HCT116 (cell line): Measurements from ENCODE around the gene BTBD9. TPM values are rescaled to one million over a fixed set of nuclear protein-coding genes. Genes with fewer than 3 reads are reported as not detected.

Experiments used
- ATAC-seq: fragments of 200-7000 bp; cut with Tn5 transposase; 2 replicates; pipeline ENCODE4 v1.9.1; 2020; ENCODE audit warnings: mild to moderate bottlenecking, moderate library complexity
- BruUV-seq: library from RNA; stranded (reverse); fragments of 400-500 nt; replicated peaks from 2 replicates; lab custom pipeline; 2021; lab: Mats Ljungman, UMichigan
- CTCF ChIA-PET: fragments of 300-600 bp; sonication (Branson Sonifier 250); formaldehyde crosslinking; loops from one replicate; lab custom pipeline; 2021; ENCODE audit warnings: antibody characterized with exemption; lab: Charles Lee
- POLR2A ChIA-PET: fragments of 300-600, 350-600 bp; sonication (Branson Sonifier 250); formaldehyde crosslinking; loops from one replicate; lab custom pipeline; 2021; ENCODE audit warnings: antibody characterized with exemption; lab: Charles Lee
- RAD21 ChIA-PET, 2 experiments: fragments of 300-600 bp; sonication (Branson Sonifier 250); formaldehyde crosslinking; loops; one replicate each; lab custom pipeline; 2023; ENCODE audit warnings: low total read pairs in 2 of 2; ENCODE audit not compliant: uncharacterized antibody in 2 of 2, unreplicated experiment in 2 of 2, low non-redundant PET in 1 of 2; lab: Charles Lee
- DNase-seq: peaks from one replicate; pipeline ENCODE4 v3.0.0-alpha.2; 2010; ENCODE audit warnings: low read depth, low spot score
- H2AFZ ChIP-seq: fragments of 200-600 bp; shearing (Covaris generic), sonication (generic); 2 replicates; pipeline ENCODE4 v1.6.1; 2017; ENCODE audit warnings: low read depth, mixed run types, mixed read lengths, antibody characterized with exemption, low read length; ENCODE audit not compliant: poor library complexity, severe bottlenecking
- H3K27ac ChIP-seq: 2 replicates; pipeline ENCODE4 v1.5.1; 2012; ENCODE audit warnings: low read depth, low read length
- H3K27me3 ChIP-seq: fragments of 200-600 bp; sonication (generic); 2 replicates; pipeline ENCODE4 v1.6.1; 2016; ENCODE audit warnings: mixed run types, low read length, mixed read lengths; ENCODE audit not compliant: insufficient read depth
- H3K36me3 ChIP-seq, 2 experiments: fragments of 200-500 bp in 1 of 2; fragments of 200-600 bp in 1 of 2; sonication (Bioruptor generic) in 1 of 2; sonication (generic) in 1 of 2; 2 replicates each; pipeline versions ENCODE4 v1.5.1 to v1.6.1; 2014 to 2016; ENCODE audit warnings: low read length in 2 of 2, inconsistent platforms in 1 of 2, mixed read lengths in 1 of 2, mixed run types in 1 of 2; ENCODE audit not compliant: insufficient read depth in 2 of 2, control insufficient read depth in 1 of 2
- H3K4me1 ChIP-seq, 2 experiments: fragments of 200-600 bp in 1 of 2; sonication (generic) in 1 of 2; 2 replicates each; pipeline versions ENCODE4 v1.5.1 to v1.6.1; 2012 to 2017; ENCODE audit warnings: low read length in 2 of 2, inconsistent platforms in 1 of 2, mild to moderate bottlenecking in 1 of 2, mixed read lengths in 1 of 2, mixed run types in 1 of 2, moderate library complexity in 1 of 2; ENCODE audit not compliant: insufficient read depth in 2 of 2, control insufficient read depth in 1 of 2
- H3K4me2 ChIP-seq: fragments of 200-600 bp; sonication (generic); 2 replicates; pipeline ENCODE4 v1.6.1; 2017; ENCODE audit warnings: mixed run types, low read length, mixed read lengths
- H3K4me3 ChIP-seq, 2 experiments: fragments of 200-600 bp in 1 of 2; sonication (generic) in 1 of 2; replicated peaks in 1 of 2; 2 replicates each; pipeline ENCODE4 v1.5.1; 2011 to 2016; ENCODE audit warnings: low read length in 2 of 2, control low read depth in 1 of 2, low read depth in 1 of 2, mild to moderate bottlenecking in 1 of 2, mixed read lengths in 1 of 2, mixed run types in 1 of 2
- H3K79me2 ChIP-seq: fragments of 200-600 bp; sonication (generic); 2 replicates; pipeline ENCODE4 v1.6.1; 2017; ENCODE audit warnings: mild to moderate bottlenecking, mixed run types, low read length, moderate library complexity, mixed read lengths; ENCODE audit not compliant: insufficient read depth
- H3K9ac ChIP-seq: fragments of 200-600 bp; sonication (generic); 2 replicates; pipeline ENCODE4 v1.6.1; 2016; ENCODE audit warnings: low read length, mixed read lengths
- H3K9me2 ChIP-seq: fragments of 200-600 bp; sonication (generic), shearing (Covaris generic); 2 replicates; pipeline ENCODE4 v1.6.1; 2017; ENCODE audit warnings: mixed run types, mild to moderate bottlenecking, moderate library complexity; ENCODE audit not compliant: insufficient read depth
- H3K9me3 ChIP-seq, 2 experiments: fragments of 200-500 bp in 1 of 2; fragments of 200-600 bp in 1 of 2; sonication (Bioruptor generic) in 1 of 2; sonication (generic) in 1 of 2; 2 replicates each; pipeline ENCODE4 v1.6.1; 2014 to 2017; ENCODE audit warnings: low read length in 2 of 2, mixed read lengths in 2 of 2, inconsistent platforms in 1 of 2, low read depth in 1 of 2, mild to moderate bottlenecking in 1 of 2, mixed run types in 1 of 2, moderate library complexity in 1 of 2; ENCODE audit not compliant: control insufficient read depth in 1 of 2, insufficient read depth in 1 of 2
- H4K20me1 ChIP-seq: fragments of 200-600 bp; sonication (generic), shearing (Covaris generic); 2 replicates; pipeline ENCODE4 v1.6.1; 2017; ENCODE audit warnings: mixed run types, mild to moderate bottlenecking, moderate library complexity; ENCODE audit not compliant: insufficient read depth
- ATF3 ChIP-seq: IDR thresholded peaks from 2 replicates; pipeline ENCODE4 v1.6.1; 2012
- CEBPB ChIP-seq: IDR thresholded peaks from 2 replicates; pipeline ENCODE4 v1.6.1; 2012; ENCODE audit warnings: low read depth
- EGR1 ChIP-seq: IDR thresholded peaks from 2 replicates; pipeline ENCODE4 v1.6.1; 2012; ENCODE audit warnings: low read depth
- ELF1 ChIP-seq: IDR thresholded peaks from 2 replicates; pipeline ENCODE4 v1.6.1; 2012; ENCODE audit warnings: low read depth, borderline replicate concordance
- EZH2 ChIP-seq: fragments of 200-600 bp; sonication (generic); IDR thresholded peaks from 2 replicates; pipeline ENCODE4 v1.6.1; 2017; ENCODE audit warnings: antibody characterized with exemption, mixed run types
- FOSL1 ChIP-seq: IDR thresholded peaks from 2 replicates; pipeline ENCODE4 v1.6.1; 2012; ENCODE audit warnings: low read depth
- POLR2AphosphoS5 ChIP-seq: IDR thresholded peaks from 2 replicates; pipeline ENCODE4 v1.6.1; 2011; ENCODE audit warnings: mild to moderate bottlenecking, low read depth, low read length, moderate library complexity
- RAD21 ChIP-seq: IDR thresholded peaks from 2 replicates; pipeline ENCODE4 v1.6.1; 2012; ENCODE audit warnings: low read depth, mild to moderate bottlenecking
- SIN3A ChIP-seq: IDR thresholded peaks from 2 replicates; pipeline ENCODE4 v1.6.1; 2012; ENCODE audit warnings: low read depth
- SRF ChIP-seq: IDR thresholded peaks from 2 replicates; pipeline ENCODE4 v1.6.1; 2012; ENCODE audit warnings: low read depth
- YY1 ChIP-seq: IDR thresholded peaks from 2 replicates; pipeline ENCODE4 v1.6.1; 2011; ENCODE audit warnings: low read length, low read depth, moderate library complexity, mild to moderate bottlenecking; ENCODE audit not compliant: insufficient replicate concordance; ENCODE audit errors: extremely low read depth
- ZBTB33 ChIP-seq: IDR thresholded peaks from 2 replicates; pipeline ENCODE4 v1.6.1; 2011; ENCODE audit warnings: mild to moderate bottlenecking, low read length, moderate library complexity; ENCODE audit not compliant: insufficient replicate concordance; ENCODE audit errors: extremely low read depth
- ZNF274 ChIP-seq: fragments of 200-500 bp; sonication (Bioruptor generic); IDR thresholded peaks from 2 replicates; pipeline ENCODE4 v1.6.1; 2014; ENCODE audit warnings: mild to moderate bottlenecking, low read depth, low read length, inconsistent platforms
- intact Hi-C: fragments of 100-400 bp; cut with micrococcal nuclease; formaldehyde crosslinking; loops from 2 replicates; pipeline ENCODE4 v1.10.0; 2022
- total RNA-seq: library from RNA; stranded (reverse); gene quantifications from one replicate; pipeline ENCODE4 v1.2.1, GENCODE V29; 2021; ENCODE audit not compliant: unreplicated experiment

BTBD9 gene
- total RNA-seq, 1 experiment from 2014 or later = 10.9 TPM

GRCh38 chr6:38302081-38302480, 337.6 kb downstream of the BTBD9 start:
- Histone ChIP-seq H3K9ac (no peak overlapping the region), H4K20me1 (no peaks in the 10 kb centered on the region), H3K4me1 (no peaks in the 10 kb centered on the region), H3K27me3 (no peaks in the 10 kb centered on the region), H3K4me2 (no peak overlapping the region), H3K9me2 (no peaks in the 10 kb centered on the region), H3K9me3 (no peaks in the 10 kb centered on the region), H3K36me3 (no peaks in the 10 kb centered on the region), H2AFZ (no peak overlapping the region), H3K79me2 (no peaks in the 10 kb centered on the region), H3K4me3 (no peak overlapping the region), H3K27ac (no peak overlapping the region)
- ChIA-PET POLR2A (no interaction called here), RAD21 (no interaction called here), CTCF (no interaction called here)
- TF ChIP-seq RAD21 (no peak), CEBPB (no peak), POLR2AphosphoS5 (no peak), ELF1 (no peak), SRF (no peak), FOSL1 (no peak), ZBTB33 (no peak), SIN3A (no peak), EZH2 (no peak), EGR1 (no peak), ATF3 (no peak), ZNF274 (no peak), YY1 (no peak)
- ATAC-seq (no peak), DNase-seq (no peak)
- intact Hi-C loops = no loop called here
- no TSS peak for BruUV-seq
